ENCODE results near the gene HBG2.

GRCh38 chr11:5245155-5245554, 9.4 kb downstream of the HBG2 start:
- TF ChIP-seq, protein P1, sequence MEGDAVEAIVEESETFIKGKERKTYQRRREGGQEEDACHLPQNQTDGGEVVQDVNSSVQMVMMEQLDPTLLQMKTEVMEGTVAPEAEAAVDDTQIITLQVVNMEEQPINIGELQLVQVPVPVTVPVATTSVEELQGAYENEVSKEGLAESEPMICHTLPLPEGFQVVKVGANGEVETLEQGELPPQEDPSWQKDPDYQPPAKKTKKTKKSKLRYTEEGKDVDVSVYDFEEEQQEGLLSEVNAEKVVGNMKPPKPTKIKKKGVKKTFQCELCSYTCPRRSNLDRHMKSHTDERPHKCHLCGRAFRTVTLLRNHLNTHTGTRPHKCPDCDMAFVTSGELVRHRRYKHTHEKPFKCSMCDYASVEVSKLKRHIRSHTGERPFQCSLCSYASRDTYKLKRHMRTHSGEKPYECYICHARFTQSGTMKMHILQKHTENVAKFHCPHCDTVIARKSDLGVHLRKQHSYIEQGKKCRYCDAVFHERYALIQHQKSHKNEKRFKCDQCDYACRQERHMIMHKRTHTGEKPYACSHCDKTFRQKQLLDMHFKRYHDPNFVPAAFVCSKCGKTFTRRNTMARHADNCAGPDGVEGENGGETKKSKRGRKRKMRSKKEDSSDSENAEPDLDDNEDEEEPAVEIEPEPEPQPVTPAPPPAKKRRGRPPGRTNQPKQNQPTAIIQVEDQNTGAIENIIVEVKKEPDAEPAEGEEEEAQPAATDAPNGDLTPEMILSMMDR (IDR thresholded peaks at IDR 0.05) = no peak
- no peak for TF ChIP-seq POLR2A (IDR thresholded peaks at IDR 0.05)

Data from thyroid gland (tissue), 4 donors.